Measurements from ENCODE around the gene AIP. TPM values are rescaled to one million over a fixed set of nuclear protein-coding genes. Genes with fewer than 3 reads are reported as not detected.
A peak's percentile ranks its signal among the peaks of the same experiment; 100 is the strongest.
"Not testable (repeated sequence)": the region's sequence is repeated elsewhere in the genome, so short reads cannot be mapped to it uniquely, and the experiment has no call there.

Gene AIP
- total RNA-seq, 1 donor from 2014 or later = 43.6 TPM

- no peak for DNase-seq (ENCODE audit: low spot score)
- intact Hi-C loops (cut with DNase I) = no loop called here
Observed at GRCh38 chr11:67502328-67502979, 19.6 kb downstream of the AIP start.

- DNase-seq (ENCODE audit: low spot score) = no peak
- intact Hi-C loops (cut with DNase I) = no loop called here
Observed at GRCh38 chr11:67503119-67504004, 20.5 kb downstream of the AIP start.

GRCh38 chr11:67504005-67504949 is 21.5 kb downstream of the AIP start:
- intact Hi-C loops (cut with DNase I) = no loop called here

GRCh38 chr11:67504950-67505581 is 22.2 kb downstream of the AIP start, which contains the start of gene PITPNM1:
TSS of gene PITPNM1 (minus strand) at chr11:67505363. CDS start at chr11:67504180, 1,183 bp downstream.
- intact Hi-C loops (cut with DNase I) = loop anchor here (5.0 kb wide), 1 partner anchor 148 kb away; no protein-coding TSS in a partner anchor
- peak; percentile 92 for DNase-seq (ENCODE audit: low spot score)

More at GRCh38 chr11:67504005-67504949, 21.5 kb downstream of the AIP start:
- no peak for DNase-seq (ENCODE audit: low spot score)

- DNase-seq (ENCODE audit: low spot score) = peak; percentile 94
- intact Hi-C loops (cut with DNase I) = loop anchor here (2.0 to 5.0 kb wide), 3 partner anchors 37 to 148 kb away; partner anchors contain the start of genes RAD9A and TMEM134
Observed at GRCh38 chr11:67505605-67506396, 23.0 kb downstream of the AIP start.

GRCh38 chr11:67506426-67507051 is 23.7 kb downstream of the AIP start:
- intact Hi-C loops (cut with DNase I) = loop anchor here (2.0 to 5.0 kb wide), 3 partner anchors 38 to 149 kb away; partner anchors contain the start of genes RAD9A and TMEM134
- DNase-seq (ENCODE audit: low spot score) = no peak

- intact Hi-C loops (cut with DNase I) = loop anchor here (2.0 to 5.0 kb wide), 3 partner anchors 39 to 150 kb away; partner anchors contain the start of genes RAD9A and TMEM134
- no peak for DNase-seq (ENCODE audit: low spot score)
Observed at GRCh38 chr11:67507242-67507863, 24.5 kb downstream of the AIP start.

GRCh38 chr11:67507864-67508485 is 25.1 kb downstream of the AIP start, which contains the start of gene CDK2AP2:
TSS of gene CDK2AP2 (minus strand) at chr11:67508162. CDS start at chr11:67508082, 80 bp downstream.
- DNase-seq (ENCODE audit: low spot score) = peak; percentile 100
- intact Hi-C loops (cut with DNase I) = loop anchor here (2.0 to 5.0 kb wide), 4 partner anchors 39 to 151 kb away; partner anchors contain the start of genes GSTP1, RAD9A and TMEM134

GRCh38 chr11:67508486-67509121 is 25.8 kb downstream of the AIP start:
- peak; percentile 98 for DNase-seq (ENCODE audit: low spot score)
- intact Hi-C loops (cut with DNase I) = loop anchor here (2.0 to 5.0 kb wide), 2 partner anchors 74 to 151 kb away; partner anchors contain the start of gene GSTP1

- intact Hi-C loops (cut with DNase I) = no loop called here
- no peak for DNase-seq (ENCODE audit: low spot score)
Observed at GRCh38 chr11:67510023-67510345, 27.2 kb downstream of the AIP start.

- intact Hi-C loops (cut with DNase I); DNase-seq (ENCODE audit: low spot score): not testable (repeated sequence)
Observed at GRCh38 chr11:67511558-67511957, 28.7 kb downstream of the AIP start.

- DNase-seq (ENCODE audit: low spot score) = no peak
- intact Hi-C loops (cut with DNase I) = no loop called here
Observed at GRCh38 chr11:67514116-67514515, 31.3 kb downstream of the AIP start.

GRCh38 chr11:67516806-67517205 is 34.0 kb downstream of the AIP start:
- no peak for DNase-seq (ENCODE audit: low spot score)
- intact Hi-C loops (cut with DNase I) = no loop called here

- intact Hi-C loops (cut with DNase I) = no loop called here
- DNase-seq (ENCODE audit: low spot score) = no peak
Observed at GRCh38 chr11:67517784-67518552, 35.1 kb downstream of the AIP start.

- intact Hi-C loops (cut with DNase I) = no loop called here
- DNase-seq (ENCODE audit: low spot score) = no peak
Observed at GRCh38 chr11:67519726-67520125, 36.9 kb downstream of the AIP start.

All from cardiac septum (tissue), 1 donor.